ENCODE measurements around the gene DHRS7B.

DNA sequence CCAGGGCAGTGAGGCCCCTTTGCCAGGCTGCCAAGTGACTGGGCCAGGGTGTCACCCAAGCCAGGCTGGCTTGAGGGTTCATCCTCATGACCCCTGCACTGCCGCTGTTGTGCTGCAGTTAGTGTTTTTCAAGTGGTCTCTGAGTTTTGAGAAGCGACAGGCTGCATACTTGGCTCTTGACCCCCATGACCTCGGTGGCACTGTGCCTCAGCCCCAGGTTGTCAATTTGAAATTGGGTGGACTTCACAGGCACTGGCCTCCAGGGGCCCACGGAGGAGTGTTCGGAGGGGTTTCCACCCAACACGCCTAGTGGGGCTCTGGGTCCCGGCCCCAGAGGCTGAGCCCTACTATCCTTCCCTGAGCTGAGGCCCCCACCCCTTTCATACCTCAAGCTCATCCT lies 42.7 kb downstream of the DHRS7B start:
- TF ChIP-seq, protein P1, sequence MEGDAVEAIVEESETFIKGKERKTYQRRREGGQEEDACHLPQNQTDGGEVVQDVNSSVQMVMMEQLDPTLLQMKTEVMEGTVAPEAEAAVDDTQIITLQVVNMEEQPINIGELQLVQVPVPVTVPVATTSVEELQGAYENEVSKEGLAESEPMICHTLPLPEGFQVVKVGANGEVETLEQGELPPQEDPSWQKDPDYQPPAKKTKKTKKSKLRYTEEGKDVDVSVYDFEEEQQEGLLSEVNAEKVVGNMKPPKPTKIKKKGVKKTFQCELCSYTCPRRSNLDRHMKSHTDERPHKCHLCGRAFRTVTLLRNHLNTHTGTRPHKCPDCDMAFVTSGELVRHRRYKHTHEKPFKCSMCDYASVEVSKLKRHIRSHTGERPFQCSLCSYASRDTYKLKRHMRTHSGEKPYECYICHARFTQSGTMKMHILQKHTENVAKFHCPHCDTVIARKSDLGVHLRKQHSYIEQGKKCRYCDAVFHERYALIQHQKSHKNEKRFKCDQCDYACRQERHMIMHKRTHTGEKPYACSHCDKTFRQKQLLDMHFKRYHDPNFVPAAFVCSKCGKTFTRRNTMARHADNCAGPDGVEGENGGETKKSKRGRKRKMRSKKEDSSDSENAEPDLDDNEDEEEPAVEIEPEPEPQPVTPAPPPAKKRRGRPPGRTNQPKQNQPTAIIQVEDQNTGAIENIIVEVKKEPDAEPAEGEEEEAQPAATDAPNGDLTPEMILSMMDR (IDR thresholded peaks at IDR 0.05; ENCODE audit: low read depth, low read length): no peak
- TF ChIP-seq POLR2A (IDR thresholded peaks at IDR 0.05; ENCODE audit: extremely low read depth, insufficient read length) (no peak), MYC (IDR thresholded peaks at IDR 0.05; ENCODE audit: low read depth, low read length) (no peak)
- TF ChIP-seq, protein P2, sequence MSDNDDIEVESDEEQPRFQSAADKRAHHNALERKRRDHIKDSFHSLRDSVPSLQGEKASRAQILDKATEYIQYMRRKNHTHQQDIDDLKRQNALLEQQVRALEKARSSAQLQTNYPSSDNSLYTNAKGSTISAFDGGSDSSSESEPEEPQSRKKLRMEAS (IDR thresholded peaks at IDR 0.05; ENCODE audit: low read depth, low read length): no peak
